ENCODE measurements around the gene TMEM250.
"Not testable (repeated sequence)": the region's sequence is repeated elsewhere in the genome, so short reads cannot be mapped to it uniquely, and the experiment has no call there.

Gene TMEM250, protein sequence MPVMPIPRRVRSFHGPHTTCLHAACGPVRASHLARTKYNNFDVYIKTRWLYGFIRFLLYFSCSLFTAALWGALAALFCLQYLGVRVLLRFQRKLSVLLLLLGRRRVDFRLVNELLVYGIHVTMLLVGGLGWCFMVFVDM

GRCh38 chr9:136118320-136119060 lies at the start of gene TMEM250:
TSS of gene TMEM250 (minus strand) at chr9:136118875. CDS start at chr9:136116900, 1,975 bp downstream.
- DNase-seq: peak; percentile 91

GRCh38 chr9:136163248-136163850 lies 44.7 kb upstream of the TMEM250 start:
- no peak for DNase-seq

- peak; percentile 25 for DNase-seq
These were observed 42.4 kb upstream of the TMEM250 start for GRCh38 chr9:136160995-136161610.

GRCh38 chr9:136160381-136160841 lies 41.7 kb upstream of the TMEM250 start:
- DNase-seq: peak; percentile 79

GRCh38 chr9:136159851-136160250 lies 41.2 kb upstream of the TMEM250 start:
- no peak for DNase-seq

- no peak for DNase-seq
These were observed 39.0 kb upstream of the TMEM250 start for GRCh38 chr9:136157477-136158265.

DNA sequence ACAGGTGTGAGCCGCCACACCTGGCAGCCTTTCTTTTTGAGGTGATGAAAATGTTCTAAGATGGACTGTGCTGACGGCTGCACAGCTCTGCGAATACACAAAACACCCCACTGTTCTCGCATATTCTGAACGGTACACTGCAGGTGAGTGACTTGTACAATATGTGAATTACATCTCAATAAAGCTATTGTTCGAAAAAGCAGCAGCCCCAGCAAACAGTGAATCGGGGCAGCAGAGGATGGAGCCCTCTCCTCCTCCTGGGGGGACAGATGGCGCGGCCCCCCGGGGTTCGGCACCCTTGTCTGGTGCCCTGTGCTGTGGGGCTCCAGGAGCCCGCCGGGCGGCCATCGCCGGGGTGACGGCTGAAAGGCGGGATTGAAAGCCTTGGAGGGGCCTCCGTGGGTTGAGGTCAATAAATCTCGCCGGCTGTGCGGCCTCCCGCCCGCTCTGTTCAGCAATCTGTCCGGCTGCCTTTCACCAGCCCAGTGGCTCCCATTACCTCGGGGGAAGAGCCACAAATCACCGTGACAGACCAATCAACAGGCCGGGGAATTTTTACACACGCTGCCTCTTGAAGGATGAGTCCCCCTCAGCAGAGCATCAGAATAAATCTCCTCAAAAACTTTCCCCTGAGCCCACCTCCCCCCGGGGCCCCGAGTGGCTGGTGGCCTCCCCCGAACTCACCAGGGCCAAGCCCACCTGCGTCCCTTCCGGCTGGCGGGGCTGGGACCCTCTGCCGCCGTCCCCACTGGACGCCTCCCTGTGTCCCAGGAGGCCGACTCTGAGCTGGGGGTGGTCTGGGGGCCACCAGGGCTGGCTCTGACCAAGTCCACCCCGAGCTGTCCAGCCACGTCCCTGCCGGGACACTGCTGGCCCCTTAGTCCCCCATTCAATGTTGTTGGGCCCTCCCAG lies 37.8 kb upstream of the TMEM250 start:
- no peak for DNase-seq

GRCh38 chr9:136155576-136155975 lies 36.9 kb upstream of the TMEM250 start:
- DNase-seq: no peak

GRCh38 chr9:136154943-136155342 lies 36.3 kb upstream of the TMEM250 start:
- no peak for DNase-seq

DNA sequence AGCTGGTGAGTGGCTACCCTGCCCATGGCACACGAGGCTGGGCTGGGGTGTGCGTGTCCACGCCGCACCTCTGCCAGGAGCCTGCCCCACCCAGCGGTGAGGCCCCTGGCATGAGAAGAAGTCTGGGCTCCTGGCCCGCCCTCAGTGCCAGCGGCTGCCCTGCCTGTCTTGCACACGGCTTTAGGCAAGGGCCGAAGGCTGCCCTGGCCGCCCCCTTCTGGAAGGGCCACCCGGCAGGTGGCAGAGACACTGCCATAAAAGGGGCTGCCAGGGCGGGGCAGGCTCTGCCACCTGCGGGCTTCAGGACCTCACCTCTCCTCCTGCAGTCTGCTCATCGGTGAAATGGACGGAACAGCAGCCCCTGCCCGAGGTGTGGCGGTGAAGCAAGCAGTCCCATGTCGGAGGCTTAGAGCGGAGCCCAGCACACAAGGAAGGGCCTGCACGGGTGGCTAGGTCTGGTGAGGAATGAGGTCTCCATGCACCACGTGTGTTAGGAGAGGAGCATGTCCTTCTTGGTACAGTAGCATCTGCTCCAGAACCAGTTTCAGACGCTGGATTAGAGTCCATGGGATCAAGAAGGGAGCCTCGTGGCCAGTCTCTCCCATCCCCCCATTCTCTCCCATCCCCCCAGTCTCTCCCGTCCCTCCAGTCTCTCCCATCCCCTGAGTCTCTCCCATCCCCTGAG lies 34.8 kb upstream of the TMEM250 start:
- no peak for DNase-seq

DNA sequence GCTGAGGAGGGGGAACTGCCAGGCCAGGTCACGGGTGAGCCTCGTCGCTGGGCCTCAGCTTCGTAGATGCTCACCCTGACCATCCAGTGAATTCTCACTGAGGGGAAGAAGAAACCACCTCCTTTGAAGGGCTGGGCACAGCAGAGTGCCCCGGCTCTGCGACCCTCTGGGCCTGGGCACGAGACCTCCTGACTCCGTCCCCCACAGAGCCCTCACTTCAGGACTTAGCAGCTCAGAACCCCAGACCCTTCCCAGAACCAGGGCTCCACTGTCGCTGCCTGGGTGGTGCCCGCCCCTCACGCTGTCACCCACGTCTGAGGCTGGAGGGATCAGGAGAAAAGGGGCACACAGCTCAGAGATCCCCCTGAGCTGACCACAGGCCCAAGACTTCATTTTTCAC lies 34.3 kb upstream of the TMEM250 start:
- DNase-seq: no peak

- DNase-seq: no peak
These were observed 33.8 kb upstream of the TMEM250 start for GRCh38 chr9:136152543-136152866.

DNA sequence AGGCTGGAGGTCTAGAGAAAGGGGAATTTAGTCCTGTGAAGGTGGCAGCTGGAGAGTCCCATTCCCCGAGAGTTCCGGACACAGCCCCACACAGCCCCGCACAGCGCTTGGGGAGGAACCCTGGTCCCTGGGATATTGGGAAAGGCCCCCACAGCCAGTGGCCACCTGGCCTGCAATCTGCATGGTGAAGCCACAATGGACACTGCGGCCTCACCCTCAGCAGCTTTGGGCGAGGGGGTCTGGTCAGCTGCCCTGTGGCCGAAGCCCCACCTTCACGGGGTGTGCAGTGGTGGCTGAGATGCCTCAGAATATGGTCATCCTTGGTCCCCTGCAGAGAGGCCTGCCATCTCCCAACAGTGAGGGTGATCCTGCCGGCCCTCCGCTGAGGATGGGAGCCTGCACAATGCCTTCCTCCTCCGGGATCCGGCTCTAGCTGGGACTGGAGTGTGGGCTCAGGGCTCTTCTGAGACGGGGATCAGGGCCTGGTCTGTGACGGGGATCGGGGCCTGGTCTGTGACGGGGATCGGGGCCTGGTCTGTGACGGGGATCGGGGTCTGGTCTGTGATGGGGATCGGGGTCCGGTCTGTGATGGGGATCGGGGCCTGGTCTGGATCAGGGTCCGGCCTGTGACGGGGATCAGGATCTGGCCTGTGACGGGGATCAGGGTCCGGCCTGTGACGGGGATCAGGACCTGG lies 33.3 kb upstream of the TMEM250 start:
- DNase-seq: no peak

- no peak for DNase-seq
These were observed 32.6 kb upstream of the TMEM250 start for GRCh38 chr9:136151214-136151804.

DNA sequence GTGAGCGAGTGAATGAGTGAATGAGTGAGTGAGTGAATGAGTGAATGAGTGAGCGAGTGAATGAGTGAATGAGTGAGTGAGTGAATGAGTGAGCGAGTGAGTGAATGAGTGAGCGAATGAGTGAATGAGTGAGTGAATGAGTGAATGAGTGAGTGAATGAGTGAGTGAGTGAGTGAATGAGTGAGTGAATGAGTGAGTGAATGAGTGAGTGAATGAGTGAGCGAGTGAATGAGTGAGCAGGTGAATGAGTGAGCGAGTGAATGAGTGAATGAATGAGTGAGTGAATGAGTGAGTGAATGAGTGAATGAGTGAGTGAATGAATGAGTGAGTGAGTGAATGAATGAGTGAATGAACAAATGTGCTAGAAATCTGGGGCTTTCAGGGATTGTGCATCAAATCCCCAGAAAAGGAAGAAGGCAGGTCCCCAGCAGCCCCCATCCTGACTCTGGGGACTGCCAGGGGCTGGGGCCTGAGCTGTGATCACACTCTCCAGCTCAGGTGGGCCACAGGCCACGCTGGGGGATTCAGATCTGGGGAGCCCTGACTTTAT lies 32.1 kb upstream of the TMEM250 start:
- DNase-seq: not testable (repeated sequence)

DNA sequence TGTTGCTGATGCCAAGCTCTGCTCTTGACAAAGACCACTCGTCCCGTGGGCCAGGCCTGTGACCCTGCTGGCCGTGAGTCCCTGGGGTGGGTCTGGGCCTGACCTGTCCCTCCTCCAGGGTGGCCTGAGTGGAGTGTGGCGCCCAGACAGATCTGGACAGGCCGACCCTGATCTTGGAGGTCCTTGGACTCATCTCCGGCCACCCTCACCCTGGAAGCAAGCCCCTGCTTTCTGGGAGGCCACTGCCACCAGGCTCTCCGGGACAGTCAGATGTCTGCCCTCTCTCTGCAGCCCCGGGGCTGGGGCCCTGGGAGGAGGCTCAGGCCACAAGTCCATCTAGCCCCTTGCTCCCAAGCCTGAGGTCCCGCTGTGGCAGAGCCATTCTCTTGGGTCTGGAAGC lies 31.2 kb upstream of the TMEM250 start:
- DNase-seq: no peak

DNA sequence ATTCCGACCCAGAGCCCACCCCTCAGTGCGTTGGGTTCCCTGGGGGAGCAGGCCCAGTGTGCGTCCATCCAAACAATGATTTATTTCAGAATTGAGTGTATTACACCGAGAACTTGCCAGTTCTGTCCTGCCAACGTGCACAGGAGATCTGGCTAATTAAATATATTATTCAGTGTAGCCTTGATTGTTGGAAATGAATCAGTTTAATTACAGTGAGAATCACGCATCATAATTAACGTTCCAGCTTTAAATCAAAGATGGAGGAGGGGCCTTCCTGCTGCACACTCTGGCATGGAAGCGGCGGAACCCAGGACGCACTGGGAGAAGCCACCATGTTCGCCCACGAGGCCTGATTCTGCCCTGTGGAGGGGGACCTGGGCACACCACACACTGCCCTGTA lies 30.7 kb upstream of the TMEM250 start:
- no peak for DNase-seq

GRCh38 chr9:136148766-136149165 lies 30.1 kb upstream of the TMEM250 start:
- DNase-seq: no peak

GRCh38 chr9:136147890-136148714 lies 29.4 kb upstream of the TMEM250 start:
- peak; percentile 79 for DNase-seq

All from NCI-H510A treated with DMSO at 0.1 percent for 48 hours (cell line).